Measurements from ENCODE around the gene EDEM3. TPM values are rescaled to one million over a fixed set of nuclear protein-coding genes. Genes with fewer than 3 reads are reported as not detected.

The EDEM3 gene
- total RNA-seq, 1 experiment from 2014 or later = 14.1 TPM

DNA sequence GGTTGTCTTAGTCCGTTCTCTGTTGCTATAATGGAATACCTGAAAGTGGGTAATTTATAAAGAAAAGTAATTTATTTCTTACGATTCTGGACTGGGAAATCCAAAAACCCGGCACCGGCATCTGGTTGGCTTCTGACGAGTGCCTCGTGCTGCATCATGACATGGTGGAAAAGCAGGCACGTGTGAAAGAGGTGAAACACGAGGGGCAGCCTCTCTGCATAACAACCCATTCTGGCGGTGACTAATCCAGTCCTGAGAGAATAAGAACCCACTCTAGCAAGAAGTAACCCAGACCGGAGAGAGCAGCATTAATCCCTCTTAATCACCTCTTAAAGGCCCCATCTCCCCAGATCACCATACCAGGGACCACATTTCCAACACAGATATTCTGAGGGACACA, 2.7 kb upstream of the EDEM3 start:
- DNase-seq = no peak
- no peak overlapping the region for H3K27ac Mint-ChIP-seq (ENCODE audit: unreplicated experiment)
- H3K4me3 Mint-ChIP-seq (ENCODE audit: unreplicated experiment) = no peak overlapping the region
- POLR2A ChIA-PET = no interaction called here
- H3K27me3 ChIP-seq (replicated peaks; ENCODE audit: control insufficient read depth, insufficient read depth, low read length) = no peaks in the 10 kb centered on the region
- H3K9me3 ChIP-seq = no peaks in the 10 kb centered on the region
- H3K9me3 Mint-ChIP-seq (ENCODE audit: unreplicated experiment) = no peaks in the 10 kb centered on the region
- no peak overlapping the region for H3K4me3 ChIP-seq (ENCODE audit: low read depth, low read length)
- H3K27me3 Mint-ChIP-seq (ENCODE audit: insufficient read depth, unreplicated experiment) = no peaks in the 10 kb centered on the region
- no TSS peak for BruUV-seq (replicated peaks)
- peaks cover 11% of the 10 kb centered on the region for H3K36me3 Mint-ChIP-seq (ENCODE audit: insufficient read depth, unreplicated experiment)
- intact Hi-C loops (cut with micrococcal nuclease; ENCODE audit: unreplicated experiment) = loop anchor here (5.0 kb wide), 2 partner anchors 225 to 400 kb away; partner anchors contain the start of genes SWT1 and TRMT1L
- TF ChIP-seq, protein P1, sequence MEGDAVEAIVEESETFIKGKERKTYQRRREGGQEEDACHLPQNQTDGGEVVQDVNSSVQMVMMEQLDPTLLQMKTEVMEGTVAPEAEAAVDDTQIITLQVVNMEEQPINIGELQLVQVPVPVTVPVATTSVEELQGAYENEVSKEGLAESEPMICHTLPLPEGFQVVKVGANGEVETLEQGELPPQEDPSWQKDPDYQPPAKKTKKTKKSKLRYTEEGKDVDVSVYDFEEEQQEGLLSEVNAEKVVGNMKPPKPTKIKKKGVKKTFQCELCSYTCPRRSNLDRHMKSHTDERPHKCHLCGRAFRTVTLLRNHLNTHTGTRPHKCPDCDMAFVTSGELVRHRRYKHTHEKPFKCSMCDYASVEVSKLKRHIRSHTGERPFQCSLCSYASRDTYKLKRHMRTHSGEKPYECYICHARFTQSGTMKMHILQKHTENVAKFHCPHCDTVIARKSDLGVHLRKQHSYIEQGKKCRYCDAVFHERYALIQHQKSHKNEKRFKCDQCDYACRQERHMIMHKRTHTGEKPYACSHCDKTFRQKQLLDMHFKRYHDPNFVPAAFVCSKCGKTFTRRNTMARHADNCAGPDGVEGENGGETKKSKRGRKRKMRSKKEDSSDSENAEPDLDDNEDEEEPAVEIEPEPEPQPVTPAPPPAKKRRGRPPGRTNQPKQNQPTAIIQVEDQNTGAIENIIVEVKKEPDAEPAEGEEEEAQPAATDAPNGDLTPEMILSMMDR (IDR thresholded peaks at IDR 0.05; ENCODE audit: insufficient read depth in 1 of 2, low read depth in 1 of 2, low read length in 1 of 2, severe bottlenecking in 1 of 2, unreplicated experiment in 1 of 2) = no peak
- CTCF ChIA-PET = no interaction called here
- peaks cover 15% of the 10 kb centered on the region for H3K4me1 ChIP-seq
- H3K36me3 ChIP-seq (ENCODE audit: control insufficient read depth, insufficient read depth, low read length) = no peaks in the 10 kb centered on the region
- H3K4me1 Mint-ChIP-seq (ENCODE audit: low read depth, unreplicated experiment) = peaks cover 25% of the 10 kb centered on the region

DNA sequence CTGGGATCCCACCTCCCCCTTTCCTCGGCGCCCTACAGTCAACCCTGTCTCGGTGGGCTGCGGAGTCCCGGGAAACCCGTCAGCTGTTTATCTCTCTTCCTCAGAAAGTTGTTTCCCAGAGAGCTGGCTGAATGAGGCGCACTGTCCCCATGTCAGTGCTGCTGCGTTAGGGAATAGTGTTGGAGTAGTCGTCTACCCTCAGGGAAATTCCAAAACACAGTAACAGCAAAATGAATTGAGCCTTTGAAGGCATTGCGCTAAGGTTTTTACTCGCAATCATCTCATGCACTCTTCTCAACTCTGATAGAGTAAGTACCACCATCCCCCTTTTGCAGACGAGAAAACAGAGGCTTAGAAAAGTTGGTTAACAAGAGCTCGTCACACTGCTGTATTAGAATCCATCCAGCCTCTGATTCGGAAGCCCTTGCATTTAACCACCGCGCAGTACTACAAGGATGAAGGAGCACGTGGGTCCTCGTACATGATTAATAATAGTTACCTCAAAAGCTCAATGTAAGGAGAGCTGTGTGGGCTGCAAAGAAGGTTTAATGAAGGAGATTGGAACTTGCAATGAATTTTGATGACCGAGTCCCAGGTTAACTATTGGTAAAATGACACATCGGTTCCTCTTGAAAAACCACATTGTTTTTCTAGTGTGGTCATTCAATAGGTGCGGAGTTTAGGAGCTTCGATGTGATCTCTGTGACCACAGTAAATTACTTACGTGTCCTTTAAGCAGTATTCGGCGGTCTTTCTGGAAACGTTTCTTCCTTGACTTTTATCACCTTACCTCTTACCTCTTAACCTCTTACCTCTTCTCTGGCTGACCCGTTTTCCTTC, 788 bp upstream of the EDEM3 start:
- peak overlapping the region; percentile 90 for H3K27ac Mint-ChIP-seq (ENCODE audit: unreplicated experiment)
- H3K36me3 ChIP-seq (ENCODE audit: control insufficient read depth, insufficient read depth, low read length) = no peaks in the 10 kb centered on the region
- no TSS peak for BruUV-seq (replicated peaks)
- peaks cover 15% of the 10 kb centered on the region for H3K4me1 ChIP-seq
- intact Hi-C loops (cut with micrococcal nuclease; ENCODE audit: unreplicated experiment) = loop anchor here (5.0 kb wide), 2 partner anchors 227 to 402 kb away; partner anchors contain the start of genes SWT1 and TRMT1L
- DNase-seq = peak in 1 of 2 experiments; percentile 5
- POLR2A ChIA-PET = no interaction called here
- CTCF ChIA-PET = no interaction called here
- peak overlapping the region; percentile 98 for H3K4me3 Mint-ChIP-seq (ENCODE audit: unreplicated experiment)
- H3K4me1 Mint-ChIP-seq (ENCODE audit: low read depth, unreplicated experiment) = peaks cover 25% of the 10 kb centered on the region
- TF ChIP-seq, protein P1 (IDR thresholded peaks at IDR 0.05; ENCODE audit: insufficient read depth in 1 of 2, low read depth in 1 of 2, low read length in 1 of 2, severe bottlenecking in 1 of 2, unreplicated experiment in 1 of 2) = no peak
- no peaks in the 10 kb centered on the region for H3K27me3 ChIP-seq (replicated peaks; ENCODE audit: control insufficient read depth, insufficient read depth, low read length)
- H3K27me3 Mint-ChIP-seq (ENCODE audit: insufficient read depth, unreplicated experiment) = no peaks in the 10 kb centered on the region
- H3K9me3 ChIP-seq = no peaks in the 10 kb centered on the region
- peaks cover 11% of the 10 kb centered on the region for H3K36me3 Mint-ChIP-seq (ENCODE audit: insufficient read depth, unreplicated experiment)
- peak overlapping the region; percentile 82 for H3K4me3 ChIP-seq (ENCODE audit: low read depth, low read length)
- H3K9me3 Mint-ChIP-seq (ENCODE audit: unreplicated experiment) = no peaks in the 10 kb centered on the region

DNA sequence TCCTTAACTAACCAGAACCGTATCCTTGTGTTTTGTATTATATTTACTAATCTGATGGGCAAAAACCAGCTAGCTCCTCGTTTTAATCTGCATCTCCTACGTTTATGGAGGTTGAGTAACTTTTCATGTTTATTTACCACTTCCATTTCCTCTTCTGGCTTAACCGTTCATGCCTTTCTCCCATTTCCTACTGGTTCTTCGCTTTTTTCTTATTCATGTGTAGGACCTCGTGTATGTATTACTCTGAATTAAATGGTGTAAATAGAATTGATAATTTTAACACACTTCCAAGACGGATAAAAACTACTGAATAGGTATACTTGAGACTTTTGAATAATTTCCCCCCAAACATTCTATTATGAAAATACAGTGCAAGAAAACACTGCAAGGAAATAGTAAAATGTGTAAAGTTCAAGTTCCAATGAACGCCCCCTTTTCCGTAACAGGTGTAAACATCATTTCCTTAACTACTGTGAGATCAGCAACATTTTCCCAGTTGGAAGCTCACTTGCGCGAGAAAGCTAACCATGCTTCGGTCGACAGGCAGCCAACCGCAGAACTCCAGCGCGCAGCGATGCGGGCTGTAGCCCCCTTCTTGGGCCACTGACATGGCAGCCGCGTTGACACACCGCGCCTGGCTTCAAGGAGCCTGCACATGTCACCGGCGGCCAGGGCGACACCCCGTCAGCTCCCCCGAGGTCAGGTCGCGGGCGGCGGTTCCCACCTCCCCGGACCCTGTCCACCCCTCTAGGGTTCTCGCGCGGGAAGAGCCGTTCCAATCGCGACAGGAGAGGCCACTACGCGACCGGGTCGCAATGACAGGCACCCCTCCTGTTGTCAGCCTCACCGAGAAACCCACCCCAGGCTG, 816 bp downstream of the EDEM3 start:
- Histone ChIP-seq H3K4me1 (peaks cover 6% of the 10 kb centered on the region; the same call in 1 of the 2 replicates), H3K4me3 (ENCODE audit: low read depth, low read length) (peak overlapping the region; percentile 82), H3K27me3 (replicated peaks; ENCODE audit: control insufficient read depth, insufficient read depth, low read length) (no peaks in the 10 kb centered on the region), H3K36me3 (ENCODE audit: control insufficient read depth, insufficient read depth, low read length) (no peaks in the 10 kb centered on the region), H3K9me3 (no peaks in the 10 kb centered on the region)
- Mint-ChIP-seq H3K4me1 (ENCODE audit: low read depth, unreplicated experiment) (peaks cover 25% of the 10 kb centered on the region), H3K36me3 (ENCODE audit: insufficient read depth, unreplicated experiment) (peaks cover 11% of the 10 kb centered on the region), H3K9me3 (ENCODE audit: unreplicated experiment) (no peaks in the 10 kb centered on the region), H3K27me3 (ENCODE audit: insufficient read depth, unreplicated experiment) (no peaks in the 10 kb centered on the region), H3K27ac (ENCODE audit: unreplicated experiment) (peak overlapping the region; percentile 90), H3K4me3 (ENCODE audit: unreplicated experiment) (peak overlapping the region; percentile 98)
- TF ChIP-seq, protein P1 (IDR thresholded peaks at IDR 0.05; ENCODE audit: insufficient read depth in 1 of 2, low read depth in 1 of 2, low read length in 1 of 2, severe bottlenecking in 1 of 2, unreplicated experiment in 1 of 2) = no peak
- intact Hi-C loops (cut with micrococcal nuclease; ENCODE audit: unreplicated experiment) = no loop called here
- CTCF ChIA-PET = interaction anchor here (0.6 to 0.8 kb wide), 2 partner anchors 51 to 62 kb away, joined by 3 read pairs; no protein-coding TSS in a partner anchor
- peak in 1 of 2 experiments; percentile 52 for DNase-seq
- POLR2A ChIA-PET = interaction anchor here (0.5 kb wide), 1 partner anchor 228 kb away, joined by 3 read pairs; no protein-coding TSS in a partner anchor
- no TSS peak for BruUV-seq (replicated peaks)

All from Caco-2 (cell line).